Measurements from ENCODE around the gene NRF1.

GRCh38 chr7:129670656-129671055 lies 59.1 kb downstream of the NRF1 start:
- TF ChIP-seq REST (IDR thresholded peaks at IDR 0.05; ENCODE audit: insufficient read depth in 1 of 2, low read depth in 2 of 2, low read length in 1 of 2): no peak
- TF ChIP-seq, protein P1, sequence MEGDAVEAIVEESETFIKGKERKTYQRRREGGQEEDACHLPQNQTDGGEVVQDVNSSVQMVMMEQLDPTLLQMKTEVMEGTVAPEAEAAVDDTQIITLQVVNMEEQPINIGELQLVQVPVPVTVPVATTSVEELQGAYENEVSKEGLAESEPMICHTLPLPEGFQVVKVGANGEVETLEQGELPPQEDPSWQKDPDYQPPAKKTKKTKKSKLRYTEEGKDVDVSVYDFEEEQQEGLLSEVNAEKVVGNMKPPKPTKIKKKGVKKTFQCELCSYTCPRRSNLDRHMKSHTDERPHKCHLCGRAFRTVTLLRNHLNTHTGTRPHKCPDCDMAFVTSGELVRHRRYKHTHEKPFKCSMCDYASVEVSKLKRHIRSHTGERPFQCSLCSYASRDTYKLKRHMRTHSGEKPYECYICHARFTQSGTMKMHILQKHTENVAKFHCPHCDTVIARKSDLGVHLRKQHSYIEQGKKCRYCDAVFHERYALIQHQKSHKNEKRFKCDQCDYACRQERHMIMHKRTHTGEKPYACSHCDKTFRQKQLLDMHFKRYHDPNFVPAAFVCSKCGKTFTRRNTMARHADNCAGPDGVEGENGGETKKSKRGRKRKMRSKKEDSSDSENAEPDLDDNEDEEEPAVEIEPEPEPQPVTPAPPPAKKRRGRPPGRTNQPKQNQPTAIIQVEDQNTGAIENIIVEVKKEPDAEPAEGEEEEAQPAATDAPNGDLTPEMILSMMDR (IDR thresholded peaks at IDR 0.05): no peak
- TF ChIP-seq POLR2AphosphoS5 (IDR thresholded peaks at IDR 0.05; ENCODE audit: low read depth, low read length): no peak
- TF ChIP-seq SIN3A (IDR thresholded peaks at IDR 0.05; ENCODE audit: borderline replicate concordance, insufficient read depth, low read depth, low read length): no peak
